KOPT-K1 (cell line): ENCODE data around the gene ANXA8L1.
"Not testable (repeated sequence)": the region's sequence is repeated elsewhere in the genome, so short reads cannot be mapped to it uniquely, and the experiment has no call there.

Experiments
- H3K27ac ChIP-seq: fragments of 200-600 bp; sonication (generic); 2 replicates; pipeline ENCODE4 v1.5.1; 2016; ENCODE audit warnings: antibody characterized with exemption, mild to moderate bottlenecking, low read depth, low read length; ENCODE audit not compliant: poor library complexity, severe bottlenecking
- H3K36me3 ChIP-seq: fragments of 200-600 bp; sonication (generic); 2 replicates; pipeline ENCODE4 v1.5.1; 2017; ENCODE audit warnings: antibody characterized with exemption, mild to moderate bottlenecking, low read length, moderate library complexity; ENCODE audit not compliant: insufficient read depth
- H3K9me3 ChIP-seq: fragments of 200-600 bp; sonication (generic); 2 replicates; pipeline ENCODE4 v1.5.1; 2017; ENCODE audit warnings: antibody characterized with exemption, low read length, mild to moderate bottlenecking; ENCODE audit not compliant: insufficient read depth, poor library complexity, severe bottlenecking

The ANXA8L1 gene, protein sequence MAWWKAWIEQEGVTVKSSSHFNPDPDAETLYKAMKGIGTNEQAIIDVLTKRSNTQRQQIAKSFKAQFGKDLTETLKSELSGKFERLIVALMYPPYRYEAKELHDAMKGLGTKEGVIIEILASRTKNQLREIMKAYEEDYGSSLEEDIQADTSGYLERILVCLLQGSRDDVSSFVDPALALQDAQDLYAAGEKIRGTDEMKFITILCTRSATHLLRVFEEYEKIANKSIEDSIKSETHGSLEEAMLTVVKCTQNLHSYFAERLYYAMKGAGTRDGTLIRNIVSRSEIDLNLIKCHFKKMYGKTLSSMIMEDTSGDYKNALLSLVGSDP

DNA sequence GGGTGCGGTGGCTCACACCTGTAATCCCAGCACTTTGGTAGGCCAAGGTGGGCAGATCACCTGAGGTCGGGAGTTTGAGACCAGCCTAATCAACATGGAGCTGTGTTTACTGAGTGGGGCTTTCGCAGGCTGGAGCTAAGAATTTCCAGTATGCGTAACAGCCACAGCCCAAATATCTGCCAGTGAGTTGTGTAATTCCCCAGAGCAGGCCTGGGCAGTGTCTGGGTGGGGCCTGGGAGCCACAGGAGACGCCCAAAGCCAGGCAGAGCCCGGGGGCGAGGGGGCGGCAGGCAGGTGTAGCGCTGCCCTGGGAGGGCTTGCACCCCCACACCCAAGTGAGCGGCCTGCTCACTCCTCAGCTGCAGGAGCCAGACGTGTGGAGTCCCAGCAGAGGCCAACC, at the start of gene ANXA8L1:
Gene ANXA8L1, plus strand, starts transcription at position 371 of the 400 bp plus-strand sequence. CDS start 76 bp downstream, outside the sequence.
- not testable (repeated sequence) for H3K36me3 ChIP-seq, H3K27ac ChIP-seq, H3K9me3 ChIP-seq

DNA sequence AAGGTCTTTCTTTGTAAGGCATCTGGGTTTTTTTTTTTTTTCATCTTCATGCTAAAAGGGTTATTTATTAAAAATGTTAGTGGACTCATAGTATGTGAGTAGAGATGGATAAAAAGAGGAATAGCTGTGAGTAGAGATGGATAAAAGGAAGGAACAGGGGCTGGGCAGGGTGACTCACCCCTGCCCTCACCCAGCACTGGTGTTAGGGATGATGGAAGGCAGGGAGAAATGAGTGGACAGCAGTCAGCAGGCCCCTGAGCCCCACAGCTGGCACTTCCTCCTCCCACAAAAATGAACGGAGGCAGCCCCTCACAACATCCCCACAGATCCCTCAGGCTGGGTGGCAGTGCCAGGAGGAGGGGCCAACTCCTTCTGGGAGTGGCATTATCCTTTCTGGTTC, 49.5 kb upstream of the ANXA8L1 start:
- Histone ChIP-seq H3K9me3 (no peaks in the 10 kb centered on the region), H3K27ac (no peak overlapping the region), H3K36me3 (no peaks in the 10 kb centered on the region)

DNA sequence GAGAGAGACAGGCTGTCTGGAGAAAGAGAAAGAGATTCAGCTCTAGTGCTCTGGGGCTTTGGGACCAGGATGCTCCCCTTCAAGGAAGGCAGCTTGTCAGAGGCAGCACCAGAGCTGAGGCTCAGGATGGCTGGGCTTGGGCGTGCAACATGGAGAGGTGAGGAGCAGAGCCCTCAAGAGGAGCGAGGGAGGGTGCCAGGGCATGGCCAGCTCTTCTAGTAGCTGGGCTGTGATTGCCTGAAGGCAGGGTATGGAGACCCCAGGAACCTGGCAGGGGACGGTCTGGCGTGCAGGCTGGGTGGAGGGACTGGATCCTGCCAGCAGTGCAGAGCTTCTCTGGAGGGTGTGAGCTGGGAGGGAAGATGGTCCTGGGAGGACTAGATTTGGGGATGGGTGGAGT, 48.6 kb upstream of the ANXA8L1 start:
- Histone ChIP-seq H3K36me3 (no peaks in the 10 kb centered on the region), H3K27ac (no peak overlapping the region), H3K9me3 (no peaks in the 10 kb centered on the region)

DNA sequence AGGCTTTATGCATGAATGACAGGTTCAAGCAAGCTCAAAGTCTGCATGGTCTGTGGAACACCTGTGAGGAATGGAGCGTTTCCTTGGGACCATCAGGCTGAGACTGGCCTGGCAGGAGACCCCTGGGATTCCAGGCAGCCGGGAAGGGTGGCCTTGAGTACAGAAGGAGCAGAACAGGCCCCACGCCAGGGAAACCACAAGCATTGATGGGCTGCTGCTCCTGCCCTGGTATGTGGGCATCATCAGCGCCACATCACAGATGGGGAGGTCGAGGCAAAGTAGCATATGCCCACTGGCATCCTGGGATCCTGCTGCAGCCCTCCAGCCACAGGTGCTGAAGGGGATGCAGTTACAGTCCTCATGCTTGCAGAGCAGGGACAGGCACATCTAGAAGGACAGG, 47.9 kb upstream of the ANXA8L1 start:
- Histone ChIP-seq H3K36me3 (no peaks in the 10 kb centered on the region), H3K9me3 (no peaks in the 10 kb centered on the region), H3K27ac (no peak overlapping the region)

DNA sequence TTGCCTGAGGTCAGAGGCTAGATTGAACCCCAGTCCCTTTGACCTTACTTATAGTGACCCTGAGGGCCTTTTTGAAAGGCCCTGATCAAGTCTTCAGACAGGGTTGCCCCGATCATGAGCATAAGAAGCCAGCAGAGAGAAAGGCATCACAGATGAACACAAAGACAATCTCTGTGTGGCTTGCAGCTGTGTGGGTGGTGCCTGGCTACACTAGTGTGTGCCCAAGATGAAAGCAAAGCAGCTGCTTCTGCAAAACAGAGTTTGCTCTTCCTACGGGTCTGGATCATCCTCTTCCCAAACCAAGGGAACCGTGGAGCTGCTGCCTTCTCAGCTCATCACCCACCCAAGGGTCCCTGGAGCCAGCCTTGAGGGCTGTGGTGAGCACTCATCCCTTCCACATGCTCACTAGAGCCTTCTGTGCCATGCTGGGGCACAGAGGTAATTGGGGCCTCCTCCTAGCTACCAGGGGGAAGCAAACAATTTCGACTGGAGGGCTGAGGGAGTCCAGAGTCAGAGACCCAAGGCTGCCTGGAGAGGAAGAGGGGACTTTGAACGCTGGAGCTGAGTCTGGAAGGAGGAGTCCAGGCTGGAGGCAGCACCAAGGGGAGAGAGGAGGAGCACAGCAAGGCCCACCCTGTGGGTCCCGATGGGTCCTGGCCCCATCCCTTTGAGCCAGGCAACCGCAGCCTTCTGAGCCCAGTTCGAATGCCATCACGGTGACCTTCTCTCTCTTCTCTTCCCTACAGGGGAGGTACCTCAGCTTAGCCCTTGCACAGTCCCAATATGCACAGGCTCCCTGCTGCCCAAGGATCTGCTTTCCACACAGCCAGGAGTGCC, 46.5 kb upstream of the ANXA8L1 start:
- Histone ChIP-seq H3K36me3 (no peaks in the 10 kb centered on the region), H3K9me3 (no peaks in the 10 kb centered on the region), H3K27ac (no peak overlapping the region)

DNA sequence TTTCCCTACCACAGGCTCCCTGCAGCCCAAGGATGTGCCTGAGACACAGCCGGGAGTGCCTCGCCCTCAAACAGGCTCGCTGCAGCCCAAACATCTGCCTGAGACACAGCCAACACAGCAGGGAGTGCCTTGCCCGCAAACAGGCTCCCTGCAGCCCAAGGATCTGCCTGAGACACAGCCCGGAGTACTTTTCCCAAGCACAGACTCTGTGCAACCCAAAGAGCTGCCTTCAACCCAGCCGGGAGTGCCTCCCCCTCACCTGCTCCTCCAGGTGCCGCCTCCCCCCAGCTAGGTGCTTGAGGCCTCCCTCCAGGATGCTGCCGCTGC, 45.9 kb upstream of the ANXA8L1 start:
- Histone ChIP-seq H3K9me3 (no peaks in the 10 kb centered on the region), H3K27ac (no peak overlapping the region), H3K36me3 (no peaks in the 10 kb centered on the region)

DNA sequence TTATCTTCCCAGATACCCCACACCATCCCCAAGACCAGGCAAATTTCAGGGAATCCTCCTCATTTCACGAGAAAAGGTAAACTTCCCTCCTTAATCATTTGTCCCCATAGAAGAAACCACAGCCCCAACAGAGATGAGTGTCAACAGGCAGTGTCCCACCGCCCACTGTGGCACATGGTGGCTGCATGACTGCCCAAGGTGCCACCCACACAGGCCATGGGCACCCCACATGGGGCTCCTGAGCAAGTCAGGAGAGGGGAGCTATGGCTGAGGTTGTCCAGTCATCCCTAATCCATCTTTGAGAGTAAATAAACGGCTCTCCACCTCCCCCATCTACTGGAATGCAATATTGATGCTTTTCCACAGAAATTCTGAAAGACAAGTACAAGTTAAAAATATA, 44.7 kb upstream of the ANXA8L1 start:
- H3K9me3 ChIP-seq: no peaks in the 10 kb centered on the region
- no peak overlapping the region for H3K27ac ChIP-seq
- no peaks in the 10 kb centered on the region for H3K36me3 ChIP-seq

DNA sequence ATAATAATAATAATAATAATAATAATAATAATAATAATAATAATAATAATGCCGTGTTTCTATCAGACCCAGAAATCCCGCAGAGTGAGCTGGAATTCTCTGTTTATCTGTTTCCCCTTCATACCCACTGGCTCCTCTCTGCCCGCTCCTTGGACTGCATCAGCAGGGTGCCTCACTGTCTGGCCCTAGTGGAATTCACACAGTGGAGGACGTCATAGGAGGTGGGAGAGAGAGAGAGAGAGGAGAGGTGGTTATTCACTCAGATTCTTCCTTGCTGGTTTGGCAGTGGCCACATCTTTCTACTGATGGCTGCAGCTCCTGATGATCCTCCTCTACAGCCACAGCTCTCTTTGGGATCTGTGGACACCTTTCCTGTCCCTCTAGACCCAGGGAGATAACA, 10.1 kb upstream of the ANXA8L1 start:
- not testable (repeated sequence) for H3K27ac ChIP-seq, H3K9me3 ChIP-seq, H3K36me3 ChIP-seq

DNA sequence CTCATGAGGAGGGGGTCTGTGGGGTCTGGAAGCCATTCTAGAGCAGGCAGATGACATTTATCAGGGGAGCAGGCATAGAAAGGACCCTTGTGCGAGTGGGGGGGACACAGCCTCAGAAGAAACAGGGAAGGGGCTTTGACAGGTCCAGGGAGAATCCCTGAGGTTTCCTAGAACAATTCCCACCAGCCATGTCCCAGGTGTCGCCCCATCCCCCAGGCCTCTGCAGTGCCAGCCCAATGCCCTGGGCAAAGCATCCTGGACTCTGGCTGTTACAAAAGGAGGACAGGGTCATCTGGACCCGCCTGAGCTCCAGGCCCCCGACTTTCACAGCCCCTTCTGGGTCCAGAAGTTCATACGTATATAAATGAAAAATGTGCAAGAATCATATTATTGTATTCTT, 8.4 kb upstream of the ANXA8L1 start:
- not testable (repeated sequence) for H3K27ac ChIP-seq, H3K36me3 ChIP-seq, H3K9me3 ChIP-seq

DNA sequence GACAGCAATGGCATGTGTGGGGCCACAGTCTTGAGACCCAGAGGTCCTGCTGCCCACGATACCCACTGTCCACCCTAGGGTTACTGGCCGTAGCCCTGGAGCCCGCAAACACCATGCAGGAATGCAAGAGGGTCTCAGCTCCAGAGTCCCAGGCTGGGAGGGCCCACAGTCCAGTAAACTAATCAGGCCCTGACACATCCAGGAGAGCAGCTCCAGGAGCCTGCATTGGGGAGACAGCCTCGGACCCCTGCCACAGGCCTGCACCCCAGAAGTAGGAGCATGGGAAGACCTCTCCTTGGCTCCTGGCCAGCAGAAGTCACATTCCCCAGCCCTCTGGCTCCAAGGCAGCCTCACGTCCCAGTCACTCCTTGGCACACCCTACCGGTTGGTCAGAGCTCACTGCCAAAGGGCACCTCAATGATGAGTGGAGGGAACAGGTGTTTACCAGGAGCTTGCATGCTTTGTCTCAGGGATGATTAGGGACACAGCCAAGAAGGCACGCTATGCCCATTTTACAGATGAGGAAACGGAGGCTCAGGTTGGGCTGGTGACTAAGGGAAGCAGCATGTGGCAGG, 7.8 kb upstream of the ANXA8L1 start:
- H3K36me3 ChIP-seq, H3K27ac ChIP-seq: not testable (repeated sequence)

DNA sequence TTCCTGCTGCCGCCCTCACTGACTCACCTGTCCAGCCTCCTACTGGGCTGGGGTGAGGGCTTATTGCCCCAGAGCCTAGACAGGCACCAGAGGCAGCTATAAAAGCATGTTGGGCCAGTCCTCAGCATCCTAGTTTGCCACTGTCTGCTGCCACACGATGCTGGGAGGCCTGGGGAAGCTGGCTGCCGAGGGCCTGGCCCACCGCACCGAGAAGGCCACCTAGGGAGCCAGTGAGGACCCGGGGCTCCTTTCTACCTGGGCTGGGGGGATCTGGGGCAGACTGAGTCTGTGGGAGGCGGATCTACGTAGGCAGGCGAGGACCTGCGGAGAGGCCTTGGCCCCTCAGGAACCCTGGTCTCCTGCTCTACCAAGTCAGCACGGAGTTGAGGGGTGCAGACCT, 6.6 kb upstream of the ANXA8L1 start:
- not testable (repeated sequence) for H3K9me3 ChIP-seq, H3K27ac ChIP-seq, H3K36me3 ChIP-seq

More for the DNA sequence above, 7.8 kb upstream of the ANXA8L1 start:
- H3K9me3 ChIP-seq: not testable (repeated sequence)

DNA sequence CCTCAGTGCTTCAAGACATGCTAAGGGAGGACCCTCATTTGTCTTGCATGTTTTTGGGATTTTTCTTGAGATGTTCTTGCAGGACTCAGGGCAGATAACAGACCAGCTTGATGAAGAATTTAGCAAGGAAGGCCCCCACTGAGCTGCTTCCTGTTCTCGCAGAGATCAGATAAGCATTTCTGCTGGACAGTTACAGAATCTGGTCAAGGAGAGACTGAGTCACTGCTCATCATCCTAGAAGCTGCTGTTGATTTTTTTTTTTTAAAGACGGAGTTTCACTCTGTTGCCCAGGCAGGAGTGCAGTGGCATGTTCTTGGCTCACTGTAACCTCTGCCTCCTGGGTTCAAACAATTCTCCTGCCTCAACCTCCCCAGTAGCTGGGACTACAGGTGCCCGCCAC, 1.2 kb upstream of the ANXA8L1 start:
- H3K27ac ChIP-seq, H3K36me3 ChIP-seq: not testable (repeated sequence)

DNA sequence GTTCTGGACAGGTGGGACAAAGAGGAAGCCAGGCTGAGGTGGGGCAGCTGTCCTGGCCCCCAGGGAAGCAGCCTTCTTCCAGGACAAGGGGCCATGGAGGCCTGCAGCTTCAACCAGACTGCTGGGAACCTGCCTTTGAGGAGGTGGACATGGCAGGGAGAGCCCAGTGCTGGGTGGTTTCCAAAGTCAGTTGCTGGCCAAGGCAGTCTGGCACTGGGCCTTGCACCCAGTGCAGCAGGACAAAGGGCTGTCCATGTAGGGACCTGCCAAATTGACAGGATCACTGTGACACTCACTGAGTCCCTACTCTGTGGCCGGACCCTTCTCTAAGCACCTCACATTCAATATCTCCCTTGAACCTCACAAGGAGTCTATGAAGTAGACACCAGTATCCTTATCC, 1.4 kb downstream of the ANXA8L1 start:
- not testable (repeated sequence) for H3K9me3 ChIP-seq, H3K36me3 ChIP-seq, H3K27ac ChIP-seq

More for the DNA sequence above, 1.2 kb upstream of the ANXA8L1 start:
- not testable (repeated sequence) for H3K9me3 ChIP-seq

DNA sequence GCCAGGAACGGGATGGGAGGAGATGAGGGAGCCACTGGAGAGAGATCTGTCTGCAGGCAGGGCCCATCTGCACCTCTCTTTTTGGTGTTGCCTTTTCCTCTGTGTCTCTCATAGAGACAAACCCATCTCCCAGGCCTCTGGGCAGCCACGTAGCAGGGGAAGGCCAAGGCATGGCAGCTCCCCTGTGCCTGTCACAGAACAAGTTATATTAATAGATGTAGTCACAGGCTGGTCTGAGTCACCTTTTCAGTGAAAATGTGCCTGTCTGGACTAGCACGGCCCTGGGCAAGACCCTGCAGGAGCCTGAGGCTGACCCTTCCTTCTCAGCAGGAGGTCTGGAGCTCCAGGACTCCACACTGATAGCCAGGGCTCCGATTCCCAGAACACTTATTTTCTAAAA, 2.1 kb downstream of the ANXA8L1 start:
- H3K9me3 ChIP-seq, H3K27ac ChIP-seq, H3K36me3 ChIP-seq: not testable (repeated sequence)

DNA sequence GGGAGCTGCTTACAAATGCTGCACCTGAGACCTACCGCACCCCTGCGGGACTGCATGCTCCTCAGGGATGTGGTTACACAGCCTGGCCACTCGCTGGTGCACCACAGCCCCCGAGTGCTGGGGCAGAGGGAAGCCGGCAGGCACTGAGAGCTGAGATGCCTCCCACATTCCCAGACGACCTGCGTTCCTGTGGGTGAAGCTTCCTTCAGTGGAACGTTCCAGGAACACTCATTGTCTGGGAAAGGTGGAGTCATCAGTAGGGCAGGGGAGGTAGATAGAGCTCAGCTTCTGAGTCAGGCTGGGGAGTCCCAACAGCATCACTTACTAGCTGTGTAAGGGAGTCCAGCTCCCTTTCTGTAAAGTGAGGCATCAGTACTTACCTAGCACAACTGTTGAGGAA, 2.5 kb downstream of the ANXA8L1 start:
- H3K36me3 ChIP-seq, H3K27ac ChIP-seq, H3K9me3 ChIP-seq: not testable (repeated sequence)
